GM12878 (cell line): ENCODE measurements around the gene ACCSL. TPM values are rescaled to one million over a fixed set of nuclear protein-coding genes. Genes with fewer than 3 reads are reported as not detected.
A peak's percentile ranks its signal among the peaks of the same experiment; 100 is the strongest.

Source experiments
- ATAC-seq: fragments of 200-7000 bp; cut with Tn5 transposase; 3 replicates; pipeline ENCODE4 v1.9.1; 2020; ENCODE audit warnings: mild to moderate bottlenecking, moderate library complexity
- BruUV-seq: library from RNA; stranded (reverse); fragments of 400-500 nt; replicated peaks from 2 replicates; lab custom pipeline; 2021; lab: Mats Ljungman, UMichigan
- CTCF ChIA-PET: fragments of 300-600 bp; sonication (Branson Sonifier 250); formaldehyde crosslinking; extraction: SDS; loops from one replicate; lab custom pipeline; 2021; ENCODE audit warnings: inconsistent platforms; lab: Yijun Ruan, JAX
- POLR2A ChIA-PET: fragments of 350-600 bp; formaldehyde crosslinking; extraction: SDS; loops from one replicate; lab custom pipeline; 2021; ENCODE audit warnings: inconsistent platforms; lab: Charles Lee
- RAD21 ChIA-PET: fragments of 300-600 bp; sonication (Branson Sonifier 250); formaldehyde crosslinking; loops from one replicate; lab custom pipeline; 2023; ENCODE audit warnings: antibody characterized with exemption; ENCODE audit not compliant: unreplicated experiment; lab: Charles Lee
- SMC1A ChIA-PET: fragments of 300-600 bp; sonication (Branson Sonifier 250); formaldehyde crosslinking; loops from one replicate; lab custom pipeline; 2023; ENCODE audit not compliant: unreplicated experiment, uncharacterized antibody; lab: Charles Lee
- DNase-seq: peaks from one replicate; pipeline ENCODE4 v3.0.0-alpha.2; 2011; ENCODE audit warnings: low read depth, low spot score
- FAIRE-seq: peaks from 3 replicates; lab custom pipeline; 2011; peaks lifted over from hg19 to GRCh38; lab: Jason Lieb, UNC
- H2AFZ ChIP-seq: 2 replicates; pipeline ENCODE4 v1.6.0; 2011; ENCODE audit warnings: low read depth, low read length, control low read depth; ENCODE audit not compliant: control insufficient read depth
- H3K27ac ChIP-seq: 2 replicates; pipeline ENCODE4 v1.5.1; 2011; ENCODE audit warnings: control low read depth; ENCODE audit not compliant: control insufficient read depth, insufficient read depth
- H3K27me3 ChIP-seq, 2 experiments: replicated peaks in 1 of 2; 2 replicates each; pipeline versions ENCODE4 v1.6.0 to v1.6.1; 2011; ENCODE audit warnings: low read length in 1 of 2; ENCODE audit not compliant: control insufficient read depth in 2 of 2, insufficient read depth in 2 of 2
- H3K36me3 ChIP-seq, 2 experiments: 2 replicates each; pipeline ENCODE4 v1.5.1; 2011; ENCODE audit warnings: low read length in 1 of 2; ENCODE audit not compliant: control insufficient read depth in 2 of 2, insufficient read depth in 2 of 2
- H3K4me1 ChIP-seq: 2 replicates; pipeline ENCODE4 v1.6.1; 2011; ENCODE audit warnings: mild to moderate bottlenecking, low read length, moderate library complexity, mixed read lengths; ENCODE audit not compliant: control insufficient read depth, insufficient read depth
- H3K4me2 ChIP-seq: 2 replicates; pipeline ENCODE4 v1.6.0; 2011; ENCODE audit warnings: control low read depth; ENCODE audit not compliant: control insufficient read depth, insufficient read depth
- H3K4me3 ChIP-seq: fragments of 200-600 bp; sonication (generic); 2 replicates; pipeline ENCODE4 v1.5.1; 2016
- H3K79me2 ChIP-seq: 2 replicates; pipeline ENCODE4 v1.6.0; 2011; ENCODE audit warnings: low read length; ENCODE audit not compliant: control insufficient read depth, insufficient read depth
- H3K9ac ChIP-seq: 2 replicates; pipeline ENCODE4 v1.8.0; 2011; ENCODE audit warnings: low read length, control low read depth, mixed read lengths; ENCODE audit not compliant: control insufficient read depth, insufficient read depth
- H3K9me3 ChIP-seq: replicated peaks from 3 replicates; pipeline ENCODE4 v1.5.1; 2011; ENCODE audit warnings: mild to moderate bottlenecking, low read length; ENCODE audit not compliant: control insufficient read depth, insufficient read depth
- H4K20me1 ChIP-seq: 2 replicates; pipeline ENCODE4 v1.6.0; 2011; ENCODE audit not compliant: control insufficient read depth, insufficient read depth
- ATF7 ChIP-seq: fragments of 450-650 bp; IDR thresholded peaks from 2 replicates; pipeline ENCODE4 v1.6.1; 2016; ENCODE audit warnings: low read depth, mild to moderate bottlenecking
- BCL11A ChIP-seq: IDR thresholded peaks from 2 replicates; pipeline ENCODE4 v1.6.1; 2011; ENCODE audit warnings: low read depth, low read length
- CHD2 ChIP-seq: IDR thresholded peaks from 2 replicates; pipeline ENCODE4 v1.6.1; 2011; ENCODE audit warnings: low read depth, low read length, improper control_type of control experiment, borderline replicate concordance
- ESRRA ChIP-seq: IDR thresholded peaks from 2 replicates; pipeline ENCODE4 v1.6.1; 2012; ENCODE audit warnings: mild to moderate bottlenecking, low read length, improper control_type of control experiment
- FOXM1 ChIP-seq: IDR thresholded peaks from 2 replicates; pipeline ENCODE4 v1.6.1; 2012; ENCODE audit warnings: low read depth, mild to moderate bottlenecking, inconsistent platforms, low read length, moderate library complexity
- GATAD2B ChIP-seq: fragments of 450-650 bp; conservative IDR thresholded peaks from 2 replicates; pipeline ENCODE4 v1.6.1; 2017; ENCODE audit warnings: low read depth, mild to moderate bottlenecking, moderate library complexity
- HDAC2 ChIP-seq: fragments of 200-600 bp; sonication (generic); IDR thresholded peaks from 2 replicates; pipeline ENCODE4 v1.6.1; 2017
- MTA2 ChIP-seq: fragments of 450-650 bp; IDR thresholded peaks from 2 replicates; pipeline ENCODE4 v1.6.1; 2016; ENCODE audit warnings: low read depth, mild to moderate bottlenecking, moderate library complexity
- NKRF ChIP-seq: fragments of 450-650 bp; conservative IDR thresholded peaks from 2 replicates; pipeline ENCODE4 v1.6.1; 2017; ENCODE audit warnings: mild to moderate bottlenecking, moderate library complexity
- RAD51 ChIP-seq: fragments of 450-650 bp; IDR thresholded peaks from 2 replicates; pipeline ENCODE4 v1.6.1; 2016; ENCODE audit warnings: moderate library complexity, mild to moderate bottlenecking, inconsistent platforms
- RBBP5 ChIP-seq: fragments of 200-600 bp; sonication (generic); conservative IDR thresholded peaks from 2 replicates; pipeline ENCODE4 v1.6.1; 2016
- ZBTB4 ChIP-seq: fragments of 450-650 bp; formaldehyde crosslinking; IDR thresholded peaks from 2 replicates; pipeline ENCODE4 v1.4.0; 2022; ENCODE audit warnings: mild to moderate bottlenecking, moderate library complexity
- WGBS: methylation state at CpG from one replicate; pipeline ENCODE4 v1.1.6; 2016; ENCODE audit warnings: low lambda C conversion rate; ENCODE audit not compliant: insufficient replicate concordance, insufficient coverage; ENCODE audit errors: missing lambda C conversion rate; 5-methylcytosine and 5-hydroxymethylcytosine counted together
- in situ Hi-C: fragments of 300-500 bp; cut with MboI; formaldehyde crosslinking; loops from 9 replicates; pipeline ENCODE4 v1.14.3; 2018; ENCODE audit warnings: mixed read lengths
- intact Hi-C: fragments of 100-400 bp; cut with micrococcal nuclease; formaldehyde crosslinking; loops from one replicate; pipeline ENCODE4 v1.14.2; 2022; ENCODE audit not compliant: unreplicated experiment
- polyA plus RNA-seq, 11 experiments: library from polyadenylated mRNA; depleted of rRNA in 4 of 11; unstranded in 6 of 11; stranded (reverse) in 5 of 11; fragments of >200 nt; fragmentation: Nextera tagmentation in 4 of 11; fragmentation: Illumina TruSeq in 1 of 11; extraction: Ambion mirVana in 4 of 11; extraction: Trizol in 1 of 11; gene quantifications; 1 replicate in 1 of 11; 2 replicates in 10 of 11; pipeline versions ENCODE4 v1.2.1 to v1.2.3, GENCODE V29; 2011 to 2016; ENCODE audit warnings: inconsistent platforms in 2 of 11, missing spikeins in 2 of 11, low read depth in 1 of 11
- total RNA-seq, 4 experiments: library from RNA; depleted of rRNA in 3 of 4; stranded (reverse); fragments of >200 nt in 3 of 4; fragmentation: Illumina TruSeq in 1 of 4; extraction: Trizol in 1 of 4; gene quantifications; 2 replicates each; pipeline versions ENCODE4 v1.2.1 to v1.2.3, GENCODE V29; 2013 to 2021

Gene ACCSL
- total and polyA plus RNA-seq, 10 of the 15 experiments (the other 5 are each of a cell fraction or from before 2014, with no cell fraction given), result 0.15 TPM; not detected in 9

GRCh38 chr11:44066732-44067141 lies 19.0 kb downstream of the ACCSL start:
- Histone ChIP-seq H3K4me2 (peak overlapping the region; percentile 78), H3K9ac (peak overlapping the region; percentile 81), H2AFZ (peak overlapping the region; percentile 99), H3K27me3 (no peaks in the 10 kb centered on the region), H3K79me2 (peaks cover 2% of the 10 kb centered on the region), H3K4me3 (peak overlapping the region; percentile 80), H3K4me1 (peaks cover 11% of the 10 kb centered on the region), H3K27ac (peak overlapping the region; percentile 82), H3K9me3 (no peaks in the 10 kb centered on the region), H3K36me3 (no peaks in the 10 kb centered on the region; a peak in 1 of 4 replicates), H4K20me1 (no peaks in the 10 kb centered on the region)
- ChIA-PET POLR2A (interaction anchor here (0.6 to 1.4 kb wide), 2 partner anchors 28 to 111 kb away, joined by 3 read pairs; partner anchors contain the start of gene EXT2), RAD21 (interaction anchor here (1.3 to 1.4 kb wide), 2 partner anchors 27 to 177 kb away, joined by 3 read pairs; no protein-coding TSS in a partner anchor), CTCF (interaction anchor here (0.6 to 10.8 kb wide), 6 partner anchors 10 to 1805 kb away, joined by 3 to 77 read pairs (median 3); partner anchors contain the start of gene EXT2), SMC1A (interaction anchor here (0.6 kb wide), 1 partner anchor 79 kb away, joined by 3 read pairs; no protein-coding TSS in a partner anchor)
- 31% methylated on average over 10 of the region's 10 CpGs for WGBS
- FAIRE-seq (no peak), DNase-seq (no peak), ATAC-seq (peak; percentile 4)
- TF ChIP-seq CHD2, result no peak
- TF ChIP-seq FOXM1, result no peak
- TF ChIP-seq NKRF, result no peak
- no peak for TF ChIP-seq HDAC2
- TF ChIP-seq ESRRA, result no peak
- no peak for TF ChIP-seq BCL11A
- no peak for TF ChIP-seq MTA2
- TF ChIP-seq ZBTB4 (CRISPR knock-in tag), result no peak
- no peak for TF ChIP-seq ATF7
- no peak for TF ChIP-seq GATAD2B
- TF ChIP-seq RAD51, result no peak
- TF ChIP-seq RBBP5, result no peak
- BruUV-seq, result TSS peak; percentile 74
- intact Hi-C loops, result loop anchor here (10.0 kb wide), 1 partner anchor 122 kb away; the partner anchor contains the start of gene C11orf96
- in situ Hi-C loops, result no loop called here
